Trophoblast cell (in vitro differentiated cells and primary cell): ENCODE measurements around the gene DMGDH.

Experiments used
- DNase-seq, 2 donors: peaks; one replicate each; pipeline ENCODE4 v3.0.0-alpha.2; 2016
- H2AFZ ChIP-seq: 2 replicates; pipeline ENCODE4 v1.6.1; 2013; ENCODE audit warnings: low read length, moderate library complexity, mild to moderate bottlenecking; ENCODE audit not compliant: insufficient read depth, poor library complexity
- H2AK5ac ChIP-seq: 2 replicates; pipeline ENCODE4 v1.6.1; 2013; ENCODE audit warnings: mild to moderate bottlenecking, low read length
- H2BK120ac ChIP-seq: 2 replicates; pipeline ENCODE4 v1.6.1; 2013; ENCODE audit warnings: low read length, mild to moderate bottlenecking, moderate library complexity; ENCODE audit not compliant: insufficient read depth, poor library complexity
- H2BK12ac ChIP-seq: 2 replicates; pipeline ENCODE4 v1.6.1; 2013; ENCODE audit warnings: mild to moderate bottlenecking, low read length, moderate library complexity
- H2BK5ac ChIP-seq: 2 replicates; pipeline ENCODE4 v1.6.1; 2013; ENCODE audit warnings: low read length, low read depth, moderate library complexity, mild to moderate bottlenecking; ENCODE audit not compliant: poor library complexity
- H3K14ac ChIP-seq: 2 replicates; pipeline ENCODE4 v1.6.1; 2013; ENCODE audit warnings: mild to moderate bottlenecking, low read length
- H3K18ac ChIP-seq: 2 replicates; pipeline ENCODE4 v1.6.1; 2013; ENCODE audit warnings: mild to moderate bottlenecking, low read length
- H3K23ac ChIP-seq: 2 replicates; pipeline ENCODE4 v1.6.1; 2013; ENCODE audit warnings: low read length
- H3K27ac ChIP-seq: 2 replicates; pipeline ENCODE4 v1.5.1; 2013; ENCODE audit warnings: low read depth, mild to moderate bottlenecking, inconsistent platforms, low read length, moderate library complexity
- H3K27me3 ChIP-seq: 2 replicates; pipeline ENCODE4 v1.6.1; 2013; ENCODE audit warnings: inconsistent platforms, mild to moderate bottlenecking, low read length, moderate library complexity; ENCODE audit not compliant: insufficient read depth
- H3K36me3 ChIP-seq, 2 experiments: 1 replicate in 1 of 2; 2 replicates in 1 of 2; pipeline ENCODE4 v1.6.1; 2013; ENCODE audit warnings: low read length in 2 of 2, mild to moderate bottlenecking in 2 of 2, moderate library complexity in 1 of 2; ENCODE audit not compliant: insufficient read depth in 2 of 2, control insufficient read depth in 1 of 2
- H3K4ac ChIP-seq: 2 replicates; pipeline ENCODE4 v1.6.1; 2013; ENCODE audit warnings: low read depth, mild to moderate bottlenecking, low read length, moderate library complexity
- H3K4me1 ChIP-seq, 2 experiments: 1 replicate in 1 of 2; 2 replicates in 1 of 2; pipeline ENCODE4 v1.6.1; 2013; ENCODE audit warnings: low read length in 2 of 2, mild to moderate bottlenecking in 2 of 2, moderate library complexity in 1 of 2; ENCODE audit not compliant: insufficient read depth in 2 of 2, control insufficient read depth in 1 of 2
- H3K4me2 ChIP-seq: 2 replicates; pipeline ENCODE4 v1.6.1; 2013; ENCODE audit warnings: inconsistent platforms, mild to moderate bottlenecking, low read length, moderate library complexity
- H3K4me3 ChIP-seq: 2 replicates; pipeline ENCODE4 v1.5.1; 2013; ENCODE audit warnings: mild to moderate bottlenecking, low read depth, low read length, inconsistent platforms
- H3K79me1 ChIP-seq: one replicate; pipeline ENCODE4 v1.6.1; 2013; ENCODE audit warnings: low read length
- H3K79me2 ChIP-seq: 2 replicates; pipeline ENCODE4 v1.6.1; 2013; ENCODE audit warnings: low read length, mild to moderate bottlenecking; ENCODE audit not compliant: control insufficient read depth, insufficient read depth, poor library complexity
- H3K9ac ChIP-seq: 2 replicates; pipeline ENCODE4 v1.6.1; 2013; ENCODE audit warnings: mild to moderate bottlenecking, low read length
- H3K9me3 ChIP-seq: 2 replicates; pipeline ENCODE4 v1.6.1; 2013; ENCODE audit warnings: low read depth, mild to moderate bottlenecking, control low read depth, inconsistent platforms, low read length; ENCODE audit not compliant: insufficient read depth
- H4K12ac ChIP-seq: 2 replicates; pipeline ENCODE4 v1.6.1; 2013; ENCODE audit warnings: low read depth, mild to moderate bottlenecking, low read length, moderate library complexity
- H4K8ac ChIP-seq: 2 replicates; pipeline ENCODE4 v1.6.1; 2013; ENCODE audit warnings: low read depth, mild to moderate bottlenecking, low read length, moderate library complexity
- H4K91ac ChIP-seq: one replicate; pipeline ENCODE4 v1.6.1; 2013; ENCODE audit warnings: low read depth, mild to moderate bottlenecking, low read length, moderate library complexity
- WGBS: extraction: QIAGEN DNeasy Blood & Tissue Kit; methylation state at CpG from one replicate; pipeline ENCODE4 v1.1.7; 2013; ENCODE audit warnings: missing lambda C conversion rate; ENCODE audit not compliant: insufficient read length, insufficient coverage; ENCODE audit errors: extremely low coverage; 5-methylcytosine and 5-hydroxymethylcytosine counted together

DMGDH gene

DNA sequence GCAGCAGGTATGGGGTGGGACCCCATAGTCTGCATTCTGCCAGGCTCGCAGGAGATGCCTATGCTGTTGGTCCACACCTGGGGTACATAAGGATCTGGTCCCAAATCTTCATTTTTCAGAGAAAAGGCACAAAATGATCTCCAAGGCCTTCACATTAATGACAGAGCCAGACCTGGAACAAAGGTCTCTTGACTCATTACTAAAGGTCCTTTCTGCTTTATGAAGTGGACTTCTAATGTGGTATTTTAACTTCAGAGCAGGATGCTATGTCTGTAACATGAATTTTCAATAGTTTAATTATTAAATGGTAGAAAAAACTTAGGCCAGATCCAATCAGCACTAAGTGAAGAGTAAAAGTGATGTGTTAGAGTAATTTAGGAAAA is 38.0 kb downstream of the DMGDH start:
- H3K27ac ChIP-seq: no peak overlapping the region
- H3K18ac ChIP-seq: no peak overlapping the region
- no peak overlapping the region for H2AK5ac ChIP-seq
- H3K14ac ChIP-seq: no peak overlapping the region
- DNase-seq: no peak
- no peak overlapping the region for H3K4ac ChIP-seq
- no peak overlapping the region for H3K9ac ChIP-seq
- no peak overlapping the region for H2AFZ ChIP-seq
- H3K23ac ChIP-seq: no peak overlapping the region
- H3K79me1 ChIP-seq: no peaks in the 10 kb centered on the region
- H2BK120ac ChIP-seq: no peak overlapping the region
- H3K4me2 ChIP-seq: no peak overlapping the region
- H2BK12ac ChIP-seq: no peak overlapping the region
- no peak overlapping the region for H4K12ac ChIP-seq
- H3K79me2 ChIP-seq: no peaks in the 10 kb centered on the region
- H4K91ac ChIP-seq: no peak overlapping the region
- H2BK5ac ChIP-seq: no peak overlapping the region
- no peak overlapping the region for H3K4me3 ChIP-seq
- peaks cover 1% of the 10 kb centered on the region for H3K9me3 ChIP-seq
- no peaks in the 10 kb centered on the region for H3K4me1 ChIP-seq
- no CpG with 5 or more reads among the region's 1 CpG for WGBS
- no peaks in the 10 kb centered on the region for H3K36me3 ChIP-seq
- no peak overlapping the region for H4K8ac ChIP-seq
- no peaks in the 10 kb centered on the region for H3K27me3 ChIP-seq

DNA sequence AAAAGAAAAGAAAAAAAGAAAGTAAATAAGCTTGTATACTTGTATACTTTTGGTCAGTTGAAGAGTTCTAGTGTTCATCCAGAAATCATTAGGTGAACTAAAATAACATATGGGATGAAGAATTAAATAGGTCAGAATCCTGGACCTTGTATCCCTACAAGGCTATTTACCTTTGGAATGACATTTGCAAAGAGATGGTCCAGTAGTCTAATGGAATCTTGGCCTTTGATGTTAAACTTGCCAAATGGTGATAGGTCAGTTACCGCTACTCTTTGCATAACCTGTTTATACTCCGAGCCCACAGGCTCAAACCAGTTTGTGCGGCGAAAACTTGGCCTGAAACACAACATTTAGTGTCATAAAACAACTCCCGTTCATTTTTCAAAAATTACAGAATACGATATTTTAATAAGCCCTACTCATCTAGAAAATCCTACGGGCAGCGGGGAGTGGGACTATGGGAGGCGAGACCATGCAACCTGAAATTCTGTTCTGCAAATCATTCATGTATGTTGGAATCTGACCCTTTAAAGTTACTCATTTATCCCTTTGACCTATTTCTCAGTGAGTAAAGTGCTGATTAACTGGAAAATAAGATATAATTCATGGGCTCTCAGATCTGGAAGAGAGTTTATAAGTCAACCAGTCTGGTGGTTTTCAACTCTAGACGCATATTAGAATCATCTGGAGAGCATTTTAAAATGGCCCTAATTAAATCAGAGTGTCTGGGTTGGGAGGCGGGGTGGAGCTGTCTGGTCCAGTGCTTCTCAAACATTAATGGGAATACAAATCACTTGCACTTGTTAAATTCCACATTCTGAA is 38.6 kb downstream of the DMGDH start:
- WGBS: 100% methylated on average over 3 of the region's 11 CpGs
- Histone ChIP-seq H2AK5ac (no peak overlapping the region), H4K91ac (no peak overlapping the region), H3K4me1 (no peaks in the 10 kb centered on the region), H2BK5ac (no peak overlapping the region), H3K36me3 (no peaks in the 10 kb centered on the region), H3K9ac (no peak overlapping the region), H4K8ac (no peak overlapping the region), H3K79me2 (no peaks in the 10 kb centered on the region), H3K18ac (no peak overlapping the region), H3K4ac (no peak overlapping the region), H4K12ac (no peak overlapping the region), H3K4me3 (no peak overlapping the region), H2BK120ac (no peak overlapping the region), H3K9me3 (peaks cover 1% of the 10 kb centered on the region), H3K27ac (no peak overlapping the region), H3K23ac (no peak overlapping the region), H3K14ac (no peak overlapping the region), H3K4me2 (no peak overlapping the region), H2BK12ac (no peak overlapping the region), H3K79me1 (no peaks in the 10 kb centered on the region), H2AFZ (no peak overlapping the region), H3K27me3 (no peaks in the 10 kb centered on the region)
- DNase-seq: no peak

DNA sequence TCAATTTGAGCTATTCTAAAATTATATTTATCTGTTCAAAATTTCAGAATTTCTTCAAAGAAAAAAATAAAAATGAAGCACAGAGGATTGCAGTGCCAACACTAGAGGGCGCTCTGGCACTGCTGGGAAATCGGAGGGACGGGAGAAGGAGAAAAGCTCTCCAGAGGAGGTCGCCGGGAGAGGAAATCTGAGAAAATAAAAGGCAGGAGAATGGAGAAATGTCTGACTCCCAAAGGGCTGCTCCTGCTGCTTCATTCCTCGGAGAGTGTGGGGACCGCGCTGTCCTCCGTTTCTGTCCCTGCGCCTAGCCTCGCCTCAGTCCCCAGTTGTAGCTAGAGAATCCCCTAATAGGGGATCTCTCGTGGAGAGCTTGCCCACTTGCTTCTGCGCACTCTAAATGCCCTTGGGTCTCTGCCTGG is 44.4 kb downstream of the DMGDH start:
- Histone ChIP-seq H2BK5ac (no peak overlapping the region), H3K4me3 (no peak overlapping the region), H3K79me1 (no peaks in the 10 kb centered on the region)

DNA sequence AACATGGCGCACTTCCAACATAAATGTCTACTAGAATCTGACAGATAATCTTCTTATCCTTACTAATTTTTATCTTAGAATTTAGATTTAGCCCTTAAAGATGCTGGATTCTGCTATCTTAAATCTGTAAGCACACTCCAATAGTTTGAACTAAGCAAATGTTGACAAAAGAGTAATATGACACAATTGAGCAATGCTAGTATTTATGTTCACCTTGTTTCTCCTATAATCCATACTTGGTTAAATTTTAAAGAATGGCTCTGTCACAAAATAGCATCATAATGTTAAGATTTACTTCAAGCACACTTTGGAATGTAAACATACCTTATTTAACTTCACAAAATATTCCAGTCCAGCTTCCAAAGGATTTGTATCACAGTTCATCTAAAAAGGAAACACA is 45.5 kb downstream of the DMGDH start:
- H3K36me3 ChIP-seq: no peaks in the 10 kb centered on the region
- no peak overlapping the region for H3K18ac ChIP-seq
- no peak overlapping the region for H3K4ac ChIP-seq
- no peaks in the 10 kb centered on the region for H3K27me3 ChIP-seq
- H2BK120ac ChIP-seq: no peak overlapping the region
- no peak overlapping the region for H3K4me3 ChIP-seq
- no peak overlapping the region for H4K8ac ChIP-seq
- H4K12ac ChIP-seq: no peak overlapping the region
- no peaks in the 10 kb centered on the region for H3K79me2 ChIP-seq
- H3K4me1 ChIP-seq: peaks cover 0 to 2% of the 10 kb centered on the region in 2 experiments
- H3K23ac ChIP-seq: no peak overlapping the region
- no CpG with 5 or more reads among the region's 1 CpG for WGBS
- no peaks in the 10 kb centered on the region for H3K79me1 ChIP-seq
- H3K27ac ChIP-seq: no peak overlapping the region
- no peak overlapping the region for H3K4me2 ChIP-seq
- H3K9me3 ChIP-seq: no peaks in the 10 kb centered on the region
- no peak overlapping the region for H2BK12ac ChIP-seq
- H3K14ac ChIP-seq: no peak overlapping the region
- DNase-seq: no peak
- no peak overlapping the region for H3K9ac ChIP-seq
- H2BK5ac ChIP-seq: no peak overlapping the region
- no peak overlapping the region for H4K91ac ChIP-seq
- no peak overlapping the region for H2AK5ac ChIP-seq
- H2AFZ ChIP-seq: no peak overlapping the region

More for the DNA sequence above, 44.4 kb downstream of the DMGDH start:
- Histone ChIP-seq H3K79me2 (no peaks in the 10 kb centered on the region), H3K23ac (no peak overlapping the region), H3K9me3 (no peaks in the 10 kb centered on the region), H3K36me3 (no peaks in the 10 kb centered on the region), H4K8ac (peak overlapping the region; percentile 6), H3K4ac (no peak overlapping the region), H2AFZ (peak overlapping the region; percentile 53), H3K18ac (no peak overlapping the region), H3K27ac (no peak overlapping the region), H3K4me2 (peak overlapping the region; percentile 44), H3K14ac (no peak overlapping the region), H2BK12ac (no peak overlapping the region), H2AK5ac (no peak overlapping the region), H3K4me1 (peaks cover 0 to 2% of the 10 kb centered on the region in 2 experiments), H4K91ac (no peak overlapping the region), H3K9ac (no peak overlapping the region), H3K27me3 (no peaks in the 10 kb centered on the region), H2BK120ac (no peak overlapping the region), H4K12ac (no peak overlapping the region)
- no CpG with 5 or more reads among the region's 13 CpGs for WGBS
- peak; percentile 12 to 76 for DNase-seq
